Measurements from ENCODE around the gene CYB561.

Gene CYB561

DNA sequence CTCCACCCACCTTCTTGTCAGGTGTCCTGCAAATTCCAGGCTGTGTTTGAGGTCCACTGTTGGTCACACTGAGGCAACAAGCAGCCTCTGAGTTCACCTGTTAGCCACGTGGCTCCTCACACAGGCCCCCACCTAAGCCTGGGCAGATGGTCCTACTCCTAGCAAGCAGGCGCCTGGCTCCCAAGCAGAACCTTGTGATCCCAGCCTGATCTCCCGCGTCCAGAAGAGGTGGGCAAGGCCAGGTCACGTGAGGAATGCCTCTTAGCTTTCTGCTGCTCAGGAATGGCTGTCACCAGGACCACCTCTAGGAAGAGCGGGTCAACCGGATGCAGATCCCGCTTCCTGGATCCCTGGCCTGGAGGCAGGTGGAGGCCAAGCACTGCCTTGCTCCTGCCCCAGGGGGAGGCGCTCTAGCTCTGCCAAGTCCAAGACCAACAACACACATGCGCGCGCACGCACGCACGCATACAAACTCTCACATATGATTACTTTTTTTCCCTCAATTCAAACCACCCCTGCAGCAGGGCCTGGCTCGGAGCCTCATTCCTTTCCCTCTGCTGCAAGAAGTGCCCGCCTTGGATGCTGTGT, 9.5 kb downstream of the CYB561 start:
- H3K9me2 ChIP-seq (replicated peaks; ENCODE audit: low read depth, low read length): no peaks in the 10 kb centered on the region
- H3F3A ChIP-seq (ENCODE audit: low read depth): no peaks in the 10 kb centered on the region
- H3K4me3 ChIP-seq (ENCODE audit: low read length, poor library complexity, severe bottlenecking): no peak overlapping the region
- no peaks in the 10 kb centered on the region for H3K9me3 ChIP-seq (ENCODE audit: insufficient read depth, low read depth, low read length)
- H3K79me2 ChIP-seq (ENCODE audit: insufficient read depth, low read length): no peaks in the 10 kb centered on the region
- TF ChIP-seq EZH2phosphoT487 (IDR thresholded peaks at IDR 0.05; ENCODE audit: borderline replicate concordance): no peak
- TF ChIP-seq, protein P1, sequence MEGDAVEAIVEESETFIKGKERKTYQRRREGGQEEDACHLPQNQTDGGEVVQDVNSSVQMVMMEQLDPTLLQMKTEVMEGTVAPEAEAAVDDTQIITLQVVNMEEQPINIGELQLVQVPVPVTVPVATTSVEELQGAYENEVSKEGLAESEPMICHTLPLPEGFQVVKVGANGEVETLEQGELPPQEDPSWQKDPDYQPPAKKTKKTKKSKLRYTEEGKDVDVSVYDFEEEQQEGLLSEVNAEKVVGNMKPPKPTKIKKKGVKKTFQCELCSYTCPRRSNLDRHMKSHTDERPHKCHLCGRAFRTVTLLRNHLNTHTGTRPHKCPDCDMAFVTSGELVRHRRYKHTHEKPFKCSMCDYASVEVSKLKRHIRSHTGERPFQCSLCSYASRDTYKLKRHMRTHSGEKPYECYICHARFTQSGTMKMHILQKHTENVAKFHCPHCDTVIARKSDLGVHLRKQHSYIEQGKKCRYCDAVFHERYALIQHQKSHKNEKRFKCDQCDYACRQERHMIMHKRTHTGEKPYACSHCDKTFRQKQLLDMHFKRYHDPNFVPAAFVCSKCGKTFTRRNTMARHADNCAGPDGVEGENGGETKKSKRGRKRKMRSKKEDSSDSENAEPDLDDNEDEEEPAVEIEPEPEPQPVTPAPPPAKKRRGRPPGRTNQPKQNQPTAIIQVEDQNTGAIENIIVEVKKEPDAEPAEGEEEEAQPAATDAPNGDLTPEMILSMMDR (conservative IDR thresholded peaks at IDR 0.05; ENCODE audit: low read length): peak; percentile 31; the same call in 1 of the 2 replicates
- no peak overlapping the region for H2AFZ ChIP-seq (ENCODE audit: low read length)
- no peaks in the 10 kb centered on the region for H3K27me3 ChIP-seq (ENCODE audit: insufficient read depth, low read length, poor library complexity, severe bottlenecking)
- H3K4me1 ChIP-seq (ENCODE audit: insufficient read depth, low read length, poor library complexity, severe bottlenecking): peaks cover 60% of the 10 kb centered on the region
- H4K20me1 ChIP-seq (ENCODE audit: insufficient read depth, low read length, poor library complexity, severe bottlenecking): no peaks in the 10 kb centered on the region
- H3K9ac ChIP-seq (ENCODE audit: low read depth, low read length, poor library complexity, severe bottlenecking): no peak overlapping the region
- no peaks in the 10 kb centered on the region for H3K36me3 ChIP-seq (ENCODE audit: insufficient read depth, low read length)
- H3K4me2 ChIP-seq (ENCODE audit: low read depth, low read length, poor library complexity, severe bottlenecking): no peak overlapping the region

DNA sequence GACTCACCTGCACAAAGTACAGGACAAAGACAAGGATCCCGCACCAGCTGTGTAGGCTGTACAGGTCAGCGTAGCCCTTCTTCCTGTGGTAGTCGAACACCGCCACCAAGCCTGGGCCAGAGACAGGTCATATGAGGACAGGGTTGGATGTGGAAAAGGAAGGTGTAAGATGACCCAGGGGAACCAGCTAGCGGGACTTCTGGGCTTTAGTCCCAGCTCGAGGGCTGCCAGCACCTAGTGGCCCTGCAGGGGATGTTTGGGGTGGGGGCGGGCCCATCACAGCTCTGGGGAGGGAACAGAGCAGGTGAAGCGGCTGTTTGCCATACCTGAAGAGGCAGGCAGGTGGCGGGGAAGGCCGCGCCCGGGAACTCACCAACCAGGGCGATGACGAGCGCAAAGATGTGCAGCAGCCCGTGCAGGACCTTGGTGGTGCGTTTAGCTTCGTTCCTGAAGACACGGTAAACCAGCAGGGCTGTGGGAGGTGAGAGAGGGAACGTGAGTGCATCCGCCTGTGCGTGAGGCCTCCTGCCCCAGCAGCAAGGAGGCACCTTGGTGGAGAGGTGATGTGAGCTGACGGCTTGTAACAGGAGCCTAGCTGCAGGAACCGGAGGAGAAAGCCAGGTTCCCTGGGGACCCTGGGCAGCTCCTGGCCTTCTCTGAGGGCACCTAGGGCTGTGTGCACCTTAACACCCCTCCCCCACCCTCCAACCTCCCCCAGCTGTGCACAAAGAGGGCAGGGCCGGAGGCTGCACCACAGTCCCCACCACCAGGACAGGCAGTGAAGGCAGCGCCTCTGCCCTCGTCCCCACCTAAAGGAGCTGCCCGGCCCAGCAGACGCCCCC, 10.2 kb downstream of the CYB561 start:
- Histone ChIP-seq H4K20me1 (ENCODE audit: insufficient read depth, low read length, poor library complexity, severe bottlenecking) (no peaks in the 10 kb centered on the region), H3K4me1 (ENCODE audit: insufficient read depth, low read length, poor library complexity, severe bottlenecking) (peaks cover 61% of the 10 kb centered on the region), H3K36me3 (ENCODE audit: insufficient read depth, low read length) (no peaks in the 10 kb centered on the region), H3K4me2 (ENCODE audit: low read depth, low read length, poor library complexity, severe bottlenecking) (no peak overlapping the region), H3K79me2 (ENCODE audit: insufficient read depth, low read length) (no peaks in the 10 kb centered on the region), H3K4me3 (ENCODE audit: low read length, poor library complexity, severe bottlenecking) (no peak overlapping the region), H3K27me3 (ENCODE audit: insufficient read depth, low read length, poor library complexity, severe bottlenecking) (no peaks in the 10 kb centered on the region), H3F3A (ENCODE audit: low read depth) (no peaks in the 10 kb centered on the region), H3K9me3 (ENCODE audit: insufficient read depth, low read depth, low read length) (no peaks in the 10 kb centered on the region), H3K9ac (ENCODE audit: low read depth, low read length, poor library complexity, severe bottlenecking) (no peak overlapping the region), H3K9me2 (replicated peaks; ENCODE audit: low read depth, low read length) (no peaks in the 10 kb centered on the region), H2AFZ (ENCODE audit: low read length) (no peak overlapping the region)
- TF ChIP-seq, protein P1 (conservative IDR thresholded peaks at IDR 0.05; ENCODE audit: low read length): peak; percentile 8; the same call in 1 of the 2 replicates
- no peak for TF ChIP-seq EZH2phosphoT487 (IDR thresholded peaks at IDR 0.05; ENCODE audit: borderline replicate concordance)

DNA sequence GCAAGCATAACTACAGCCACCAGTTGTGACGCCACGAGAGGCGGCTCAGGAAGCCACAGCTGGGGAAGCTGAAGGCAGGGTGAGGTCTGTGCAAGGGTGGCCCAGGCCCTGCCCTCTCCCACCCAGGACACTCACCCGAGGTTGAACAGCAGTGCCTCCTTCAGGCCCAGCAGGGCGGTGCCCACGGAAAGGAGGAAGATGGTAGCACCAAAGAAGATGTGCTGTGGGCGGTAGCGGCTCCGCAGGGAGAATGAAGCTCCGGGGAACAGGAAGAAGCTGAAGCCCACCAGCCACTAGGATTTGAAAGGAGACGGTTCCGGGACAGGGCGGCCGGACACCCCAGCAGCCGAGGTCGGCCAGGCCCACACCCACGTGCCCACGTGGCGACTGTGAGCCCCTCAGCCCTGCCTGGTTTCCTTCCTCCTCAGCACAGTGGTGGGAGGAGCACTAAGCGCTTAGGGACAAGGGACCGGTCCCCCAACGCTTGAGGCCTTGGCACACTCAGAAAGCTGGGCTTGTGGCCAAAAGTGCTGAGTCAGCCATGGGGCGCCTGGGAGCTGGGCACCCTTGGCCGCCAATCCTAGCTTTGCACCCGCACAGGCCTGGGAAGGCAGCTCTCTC, 11.0 kb downstream of the CYB561 start:
- Histone ChIP-seq H3K36me3 (ENCODE audit: insufficient read depth, low read length) (no peaks in the 10 kb centered on the region), H3F3A (ENCODE audit: low read depth) (no peaks in the 10 kb centered on the region), H3K79me2 (ENCODE audit: insufficient read depth, low read length) (no peaks in the 10 kb centered on the region), H3K9me3 (ENCODE audit: insufficient read depth, low read depth, low read length) (no peaks in the 10 kb centered on the region), H2AFZ (ENCODE audit: low read length) (no peak overlapping the region), H3K27me3 (ENCODE audit: insufficient read depth, low read length, poor library complexity, severe bottlenecking) (no peaks in the 10 kb centered on the region), H3K4me2 (ENCODE audit: low read depth, low read length, poor library complexity, severe bottlenecking) (peak overlapping the region; percentile 21), H3K9me2 (replicated peaks; ENCODE audit: low read depth, low read length) (no peaks in the 10 kb centered on the region), H3K9ac (ENCODE audit: low read depth, low read length, poor library complexity, severe bottlenecking) (no peak overlapping the region), H3K4me1 (ENCODE audit: insufficient read depth, low read length, poor library complexity, severe bottlenecking) (peaks cover 60% of the 10 kb centered on the region), H3K4me3 (ENCODE audit: low read length, poor library complexity, severe bottlenecking) (no peak overlapping the region), H4K20me1 (ENCODE audit: insufficient read depth, low read length, poor library complexity, severe bottlenecking) (no peaks in the 10 kb centered on the region)
- TF ChIP-seq EZH2phosphoT487 (IDR thresholded peaks at IDR 0.05; ENCODE audit: borderline replicate concordance): no peak
- TF ChIP-seq, protein P1 (conservative IDR thresholded peaks at IDR 0.05; ENCODE audit: low read length): peak; percentile 66

Data from Loucy (cell line).